ENCODE measurements around the gene FDX2. TPM values are rescaled to one million over a fixed set of nuclear protein-coding genes. Genes with fewer than 3 reads are reported as not detected.

FDX2 gene
- total RNA-seq, 1 experiment from 2014 or later, result 79.5 TPM

DNA sequence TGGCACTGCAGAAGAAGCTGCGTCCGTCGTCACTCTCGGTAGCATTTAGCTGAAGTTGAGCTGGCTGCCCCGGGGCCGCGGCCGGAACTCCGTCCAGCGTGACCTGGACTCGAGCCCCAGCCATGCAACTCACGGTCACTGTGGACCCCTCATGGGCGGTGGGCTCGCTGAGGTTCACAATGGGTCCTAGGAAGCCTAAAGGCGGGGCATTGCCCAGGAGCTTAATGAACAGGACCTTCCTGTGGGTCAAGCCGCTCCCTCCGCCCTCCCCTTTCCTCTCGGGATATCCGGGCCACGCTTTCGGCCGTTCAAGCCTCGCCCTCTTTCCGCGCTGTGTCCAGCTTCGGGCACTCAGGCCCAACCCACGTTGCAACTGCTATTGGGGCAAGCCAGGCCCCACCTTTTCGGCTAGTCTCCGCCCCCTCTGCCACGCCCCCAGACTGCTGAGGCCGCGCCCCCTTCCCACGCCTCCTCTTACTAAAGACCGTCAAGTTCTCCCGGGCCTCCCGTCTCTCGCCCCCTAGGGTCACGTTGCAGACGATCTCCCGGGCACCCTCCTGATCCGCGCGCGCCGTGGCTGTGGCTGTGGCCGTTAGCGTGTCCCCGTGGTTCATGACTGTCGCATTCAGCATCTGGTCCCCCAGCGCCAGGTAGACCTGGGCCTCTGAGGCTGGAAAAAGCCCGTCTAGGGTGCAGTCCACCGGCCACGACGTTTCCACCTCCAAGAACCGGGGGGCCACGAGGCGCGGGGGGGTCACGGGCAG is 19.0 kb upstream of the FDX2 start:
- TF ChIP-seq, protein P1, sequence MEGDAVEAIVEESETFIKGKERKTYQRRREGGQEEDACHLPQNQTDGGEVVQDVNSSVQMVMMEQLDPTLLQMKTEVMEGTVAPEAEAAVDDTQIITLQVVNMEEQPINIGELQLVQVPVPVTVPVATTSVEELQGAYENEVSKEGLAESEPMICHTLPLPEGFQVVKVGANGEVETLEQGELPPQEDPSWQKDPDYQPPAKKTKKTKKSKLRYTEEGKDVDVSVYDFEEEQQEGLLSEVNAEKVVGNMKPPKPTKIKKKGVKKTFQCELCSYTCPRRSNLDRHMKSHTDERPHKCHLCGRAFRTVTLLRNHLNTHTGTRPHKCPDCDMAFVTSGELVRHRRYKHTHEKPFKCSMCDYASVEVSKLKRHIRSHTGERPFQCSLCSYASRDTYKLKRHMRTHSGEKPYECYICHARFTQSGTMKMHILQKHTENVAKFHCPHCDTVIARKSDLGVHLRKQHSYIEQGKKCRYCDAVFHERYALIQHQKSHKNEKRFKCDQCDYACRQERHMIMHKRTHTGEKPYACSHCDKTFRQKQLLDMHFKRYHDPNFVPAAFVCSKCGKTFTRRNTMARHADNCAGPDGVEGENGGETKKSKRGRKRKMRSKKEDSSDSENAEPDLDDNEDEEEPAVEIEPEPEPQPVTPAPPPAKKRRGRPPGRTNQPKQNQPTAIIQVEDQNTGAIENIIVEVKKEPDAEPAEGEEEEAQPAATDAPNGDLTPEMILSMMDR (conservative IDR thresholded peaks at IDR 0.05; ENCODE audit: low read depth, low read length), result peak; percentile 37; the same call in 1 of the 2 replicates
- TF ChIP-seq EZH2 (IDR thresholded peaks at IDR 0.05; ENCODE audit: low read length, unreplicated experiment), result no peak
- TF ChIP-seq EZH2phosphoT487 (IDR thresholded peaks at IDR 0.05; ENCODE audit: borderline replicate concordance, low read length), result no peak
- Histone ChIP-seq H3K9ac (ENCODE audit: low read length) (peak overlapping the region; percentile 86), H3K9me2 (replicated peaks; ENCODE audit: low read length) (no peaks in the 10 kb centered on the region), H3K27ac (ENCODE audit: low read length) (peak overlapping the region; percentile 5), H3K9me3 (ENCODE audit: low read length) (no peaks in the 10 kb centered on the region), H3K4me2 (ENCODE audit: low read length) (peak overlapping the region; percentile 96), H3K4me1 (ENCODE audit: insufficient read depth, low read length) (peaks cover 22% of the 10 kb centered on the region), H4K20me1 (ENCODE audit: low read length) (peaks cover 10% of the 10 kb centered on the region), H3K79me2 (ENCODE audit: low read length) (peaks cover 41% of the 10 kb centered on the region), H3F3A (ENCODE audit: low read length, unreplicated experiment) (no peaks in the 10 kb centered on the region), H3K36me3 (ENCODE audit: low read depth, low read length) (peaks cover 7% of the 10 kb centered on the region), H3K27me3 (ENCODE audit: low read length) (no peaks in the 10 kb centered on the region), H3K4me3 (ENCODE audit: low read length) (peak overlapping the region; percentile 84), H2AFZ (ENCODE audit: low read length) (peak overlapping the region; percentile 82)
- ChIA-PET CTCF (interaction anchor here (0.8 to 2.2 kb wide), 4 partner anchors 54 to 76 kb away, joined by 3 to 15 read pairs (median 6); partner anchors contain the start of gene ICAM1), POLR2A (ENCODE audit: unreplicated experiment) (interaction anchor here (0.6 to 0.8 kb wide), 5 partner anchors 18 to 164 kb away, joined by 3 to 11 read pairs (median 4); partner anchors contain the start of gene TYK2)
- intact Hi-C loops (cut with micrococcal nuclease), result loop anchor here (1.0 to 10.0 kb wide), 2 partner anchors 50 to 65 kb away; partner anchors contain the start of gene TYK2
- BruUV-seq (replicated peaks), result no TSS peak
- peak; percentile 99 for DNase-seq
- ATAC-seq, result peak; percentile 84

DNA sequence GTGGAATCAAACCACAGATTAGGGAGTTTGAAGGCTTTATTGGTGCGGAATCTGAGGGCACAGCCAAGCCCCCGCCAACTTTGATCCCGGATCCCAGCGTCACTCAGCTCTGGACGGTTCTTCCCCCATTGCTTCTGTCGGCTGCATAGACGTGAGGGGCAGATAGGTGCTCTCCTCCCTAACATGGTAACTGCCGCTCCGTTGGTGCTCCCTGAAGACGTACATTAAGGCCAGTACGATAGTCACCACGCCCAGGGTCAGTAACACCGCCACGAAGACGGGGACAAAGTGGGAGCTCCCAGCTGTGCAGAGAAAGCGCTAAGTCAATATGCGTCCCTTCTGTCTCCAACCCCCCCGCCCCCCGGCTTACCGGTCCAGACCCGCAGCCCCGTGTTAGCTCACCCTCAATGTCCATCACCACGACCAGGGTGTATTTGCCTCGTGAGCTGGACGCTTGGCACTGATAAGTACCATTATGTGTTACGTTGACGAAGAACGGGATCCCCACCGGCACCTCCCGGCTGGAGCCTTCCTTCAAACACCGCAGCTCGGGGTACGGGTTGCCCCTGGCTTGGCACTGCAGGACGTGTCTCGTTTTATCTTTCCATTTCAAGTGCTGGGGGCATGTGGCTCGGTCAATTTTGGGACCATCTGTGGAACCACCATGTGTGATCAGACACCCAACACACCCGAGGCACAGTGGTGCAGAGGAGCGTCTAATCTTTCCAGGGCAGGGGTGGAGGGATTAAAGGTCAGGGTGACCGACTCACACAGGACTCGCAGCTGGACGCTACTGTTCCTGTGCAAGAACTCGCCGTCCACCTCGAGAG is 18.2 kb upstream of the FDX2 start:
- Histone ChIP-seq H3K4me2 (ENCODE audit: low read length) (peak overlapping the region; percentile 96), H3K27me3 (ENCODE audit: low read length) (no peaks in the 10 kb centered on the region), H3K27ac (ENCODE audit: low read length) (peak overlapping the region; percentile 5), H2AFZ (ENCODE audit: low read length) (peak overlapping the region; percentile 82), H3K9me3 (ENCODE audit: low read length) (no peaks in the 10 kb centered on the region), H3K9ac (ENCODE audit: low read length) (peak overlapping the region; percentile 86), H3K79me2 (ENCODE audit: low read length) (peaks cover 47% of the 10 kb centered on the region), H3F3A (ENCODE audit: low read length, unreplicated experiment) (no peaks in the 10 kb centered on the region), H4K20me1 (ENCODE audit: low read length) (peaks cover 10% of the 10 kb centered on the region), H3K36me3 (ENCODE audit: low read depth, low read length) (peaks cover 14% of the 10 kb centered on the region), H3K4me1 (ENCODE audit: insufficient read depth, low read length) (peaks cover 22% of the 10 kb centered on the region), H3K9me2 (replicated peaks; ENCODE audit: low read length) (no peaks in the 10 kb centered on the region), H3K4me3 (ENCODE audit: low read length) (peak overlapping the region; percentile 84)
- peak; percentile 2 for ATAC-seq
- intact Hi-C loops (cut with micrococcal nuclease), result loop anchor here (10.0 kb wide), 1 partner anchor 51 kb away; the partner anchor contains the start of gene TYK2
- POLR2A ChIA-PET (ENCODE audit: unreplicated experiment), result interaction anchor here (0.5 to 0.8 kb wide), 9 partner anchors 17 to 1653 kb away, joined by 4 to 26 read pairs (median 9); partner anchors contain the start of gene TYK2
- TF ChIP-seq EZH2 (IDR thresholded peaks at IDR 0.05; ENCODE audit: low read length, unreplicated experiment), result no peak
- TF ChIP-seq EZH2phosphoT487 (IDR thresholded peaks at IDR 0.05; ENCODE audit: borderline replicate concordance, low read length), result no peak
- TF ChIP-seq, protein P1 (conservative IDR thresholded peaks at IDR 0.05; ENCODE audit: low read depth, low read length), result no peak
- BruUV-seq (replicated peaks), result TSS peak; percentile 80
- peak; percentile 20 for DNase-seq
- CTCF ChIA-PET, result interaction anchor here (0.6 to 2.2 kb wide), 5 partner anchors 48 to 75 kb away, joined by 3 to 15 read pairs (median 5); partner anchors contain the start of gene ICAM1
